ENCODE results near the gene GNB1.
A peak's percentile ranks its signal among the peaks of the same experiment; 100 is the strongest.

GNB1 gene

DNA sequence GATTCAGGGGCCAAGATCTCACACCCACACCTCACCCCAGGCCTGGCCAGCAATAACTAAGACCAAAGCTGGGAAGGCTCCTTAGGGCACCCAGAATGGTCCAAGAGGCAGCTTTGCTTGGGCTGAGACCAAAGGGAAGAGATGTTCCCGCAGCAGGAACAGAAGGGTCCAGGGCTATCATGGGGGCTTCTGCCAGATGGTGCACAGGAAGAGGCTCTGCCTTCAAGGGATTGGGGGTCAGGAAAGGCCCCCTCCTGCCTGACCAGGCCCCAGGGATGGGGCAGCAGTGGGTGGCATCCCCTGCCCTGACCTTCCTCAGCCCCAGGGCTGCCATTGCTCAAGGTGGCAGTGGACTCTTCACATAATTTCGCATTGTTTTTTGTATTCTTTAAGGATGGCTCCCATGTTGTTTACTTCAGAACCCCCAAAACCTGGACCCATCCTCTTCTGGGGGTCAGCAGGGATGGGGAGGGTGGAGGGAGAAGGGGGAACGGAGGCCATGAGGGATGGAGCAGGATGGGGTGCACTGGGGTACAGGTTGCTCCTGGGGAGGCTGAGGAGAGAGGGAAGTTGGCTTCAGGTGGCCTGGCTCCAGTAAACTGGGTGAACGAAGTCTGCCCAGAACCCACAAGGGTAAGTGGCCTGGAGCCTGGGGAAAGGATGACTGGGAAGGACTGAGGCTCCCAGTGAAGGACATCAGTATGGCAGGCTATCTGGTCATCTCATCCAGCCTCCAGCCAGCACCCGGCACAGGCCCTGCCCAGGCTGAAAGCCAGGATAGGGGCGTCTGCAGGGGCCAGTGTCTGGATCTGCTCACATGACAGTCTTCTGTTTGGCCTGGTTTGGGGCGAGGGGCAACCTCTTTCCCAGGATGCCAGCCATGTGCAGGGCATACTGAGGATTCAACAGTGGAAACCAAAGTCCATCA, 110.0 kb downstream of the GNB1 start:
- DNase-seq: no peak

GRCh38 chr1:1779691-1780597, 110.9 kb downstream of the GNB1 start:
- peak in 3 of 5 experiments; percentile 31 to 89 (median 67) for DNase-seq

- DNase-seq: no peak
Measured at GRCh38 chr1:1779320-1779675, 111.6 kb downstream of the GNB1 start.

DNA sequence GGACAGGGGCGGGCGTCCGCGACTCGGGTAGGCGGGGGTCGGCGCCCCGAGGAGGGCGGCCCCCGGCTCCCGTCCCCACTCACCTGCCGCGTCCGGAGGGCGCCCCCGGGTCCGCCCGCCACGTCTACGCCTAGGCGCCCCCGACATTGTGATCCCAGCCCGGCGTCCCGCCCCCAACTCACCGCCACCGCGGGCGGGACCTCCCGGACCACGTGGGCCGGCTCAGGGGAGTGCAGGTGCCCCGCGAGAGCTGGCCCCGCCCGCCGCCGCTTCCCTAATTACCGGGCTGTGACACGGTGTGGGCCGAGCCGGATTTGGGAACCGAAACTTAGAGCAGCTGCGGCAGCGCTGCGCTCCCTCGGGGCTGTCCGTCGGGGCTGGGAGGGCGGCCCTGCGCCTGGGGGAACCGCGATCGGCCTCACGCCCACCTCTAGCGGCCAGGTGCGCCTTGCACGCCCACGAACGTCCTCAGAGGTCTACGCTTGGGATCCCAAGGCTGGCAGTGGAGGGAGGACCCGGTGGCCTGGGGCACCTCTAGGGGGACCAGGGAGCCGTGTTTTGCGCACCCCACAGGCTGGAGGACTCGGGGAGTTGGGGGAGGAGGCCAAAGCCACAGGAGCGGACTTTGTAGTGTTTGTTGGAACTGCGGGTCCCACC, 112.1 kb downstream of the GNB1 start:
- DNase-seq: peak; percentile 60 to 80 (median 73)

- DNase-seq: peak; percentile 61 to 73 (median 64)
Measured at GRCh38 chr1:1777950-1778662, 112.8 kb downstream of the GNB1 start, which contains the start of gene NADK. Gene NADK, minus strand, starts transcription at chr1:1778470. Its CDS starts 13,064 bp downstream, at chr1:1765406.

GRCh38 chr1:1777583-1777899, 113.3 kb downstream of the GNB1 start:
- no peak for DNase-seq

- DNase-seq: no peak
Measured at GRCh38 chr1:1776672-1777582, 114.0 kb downstream of the GNB1 start.

DNA sequence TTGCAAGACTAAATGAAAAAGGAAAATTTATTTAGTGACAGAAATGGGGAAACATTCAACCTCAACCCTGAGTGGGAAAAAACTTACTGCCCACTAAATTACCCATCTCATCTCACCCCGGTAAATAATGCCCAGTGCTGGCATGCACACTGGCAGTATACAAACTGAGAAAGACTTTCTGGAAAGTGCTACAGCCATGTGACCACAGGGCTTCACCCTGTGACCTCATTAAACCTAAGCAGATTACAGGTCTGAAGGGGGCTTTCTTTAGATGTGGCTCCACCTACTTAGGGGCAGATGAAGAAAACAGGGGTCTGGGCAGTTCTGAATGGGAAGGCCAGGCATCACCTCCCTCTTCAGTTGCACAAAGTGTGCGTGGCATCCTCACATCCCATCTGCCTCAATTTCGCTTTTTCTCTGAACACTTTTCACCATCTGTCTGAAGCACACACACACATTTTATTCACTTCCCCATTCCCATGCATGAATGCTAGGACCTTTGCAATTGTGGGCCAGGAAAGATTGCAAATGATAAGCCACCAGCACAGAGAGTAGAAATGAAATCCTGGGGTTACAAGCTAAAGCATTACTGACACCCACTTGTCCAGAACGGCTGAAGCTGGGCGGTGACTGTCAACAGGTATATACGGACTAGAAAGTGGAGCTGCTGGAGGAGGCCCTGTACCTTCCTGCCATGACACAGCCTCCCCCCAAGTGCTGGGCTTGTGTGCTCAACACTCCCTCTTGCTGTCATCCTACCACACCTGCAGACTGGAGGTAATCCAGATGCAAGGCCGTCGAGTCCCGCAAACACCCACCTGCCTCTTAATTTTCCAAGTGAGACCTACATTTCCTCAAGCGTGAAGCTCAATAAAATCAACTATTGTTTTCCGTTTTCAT, 115.3 kb downstream of the GNB1 start:
- no peak for DNase-seq

DNA sequence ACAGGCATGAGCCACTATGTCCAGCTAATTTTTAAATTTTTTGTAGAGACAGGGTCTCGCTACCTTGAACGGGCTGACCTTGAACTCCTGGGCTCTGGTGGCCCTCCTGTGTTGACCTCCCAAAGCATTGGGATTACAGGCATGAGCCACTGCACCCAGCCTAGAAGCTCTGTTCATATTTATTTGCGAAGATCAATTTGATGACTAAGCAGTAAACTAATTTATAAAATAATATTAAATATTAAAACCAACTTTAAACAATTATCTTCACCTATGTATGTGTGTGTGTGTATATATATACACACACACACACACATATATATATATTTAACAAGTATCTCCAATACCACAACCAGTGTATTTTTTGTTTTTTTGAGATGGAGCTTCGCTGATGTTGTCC, 117.0 kb downstream of the GNB1 start:
- no peak for DNase-seq

- no peak for DNase-seq
Measured at GRCh38 chr1:1771096-1771495, 119.8 kb downstream of the GNB1 start.

- DNase-seq: no peak
Measured at GRCh38 chr1:1770102-1770501, 120.8 kb downstream of the GNB1 start.

DNA sequence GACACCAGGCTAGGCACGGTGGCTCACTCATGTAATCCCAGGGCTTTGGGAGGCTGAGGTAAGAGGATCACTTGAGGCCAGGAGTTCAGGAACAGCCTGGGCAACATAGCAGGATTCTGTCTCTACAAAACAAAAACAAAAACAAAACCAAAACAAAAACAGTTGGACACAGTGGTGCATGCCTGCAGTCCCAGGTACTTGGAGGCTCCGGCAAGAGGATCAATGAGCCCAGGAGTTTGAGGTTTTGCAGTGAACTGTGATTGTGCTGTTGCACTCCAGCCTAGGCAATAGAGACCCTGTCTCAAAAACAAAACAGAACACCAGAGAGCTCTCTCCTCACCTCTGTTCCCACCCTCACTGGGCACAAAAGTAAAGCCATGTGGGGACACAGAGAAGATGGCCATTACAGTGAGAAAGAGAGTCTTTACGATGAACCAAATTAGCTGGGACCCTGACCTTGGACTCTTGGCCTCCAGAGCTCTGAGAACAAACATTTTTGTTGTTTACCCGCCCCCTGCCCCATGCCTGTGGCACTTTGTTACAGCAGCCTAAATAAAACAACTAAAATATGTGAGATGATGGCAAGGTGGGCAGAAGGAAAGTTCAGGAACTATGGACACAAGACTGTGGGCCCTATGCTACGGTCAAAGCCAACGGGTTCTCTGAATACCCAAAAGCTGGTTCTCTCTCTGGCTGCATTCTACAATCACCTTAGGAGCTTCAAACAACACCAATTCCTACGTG, 122.5 kb downstream of the GNB1 start:
- DNase-seq: no peak

GRCh38 chr1:1764876-1765470, 125.9 kb downstream of the GNB1 start:
- DNase-seq: no peak

DNA sequence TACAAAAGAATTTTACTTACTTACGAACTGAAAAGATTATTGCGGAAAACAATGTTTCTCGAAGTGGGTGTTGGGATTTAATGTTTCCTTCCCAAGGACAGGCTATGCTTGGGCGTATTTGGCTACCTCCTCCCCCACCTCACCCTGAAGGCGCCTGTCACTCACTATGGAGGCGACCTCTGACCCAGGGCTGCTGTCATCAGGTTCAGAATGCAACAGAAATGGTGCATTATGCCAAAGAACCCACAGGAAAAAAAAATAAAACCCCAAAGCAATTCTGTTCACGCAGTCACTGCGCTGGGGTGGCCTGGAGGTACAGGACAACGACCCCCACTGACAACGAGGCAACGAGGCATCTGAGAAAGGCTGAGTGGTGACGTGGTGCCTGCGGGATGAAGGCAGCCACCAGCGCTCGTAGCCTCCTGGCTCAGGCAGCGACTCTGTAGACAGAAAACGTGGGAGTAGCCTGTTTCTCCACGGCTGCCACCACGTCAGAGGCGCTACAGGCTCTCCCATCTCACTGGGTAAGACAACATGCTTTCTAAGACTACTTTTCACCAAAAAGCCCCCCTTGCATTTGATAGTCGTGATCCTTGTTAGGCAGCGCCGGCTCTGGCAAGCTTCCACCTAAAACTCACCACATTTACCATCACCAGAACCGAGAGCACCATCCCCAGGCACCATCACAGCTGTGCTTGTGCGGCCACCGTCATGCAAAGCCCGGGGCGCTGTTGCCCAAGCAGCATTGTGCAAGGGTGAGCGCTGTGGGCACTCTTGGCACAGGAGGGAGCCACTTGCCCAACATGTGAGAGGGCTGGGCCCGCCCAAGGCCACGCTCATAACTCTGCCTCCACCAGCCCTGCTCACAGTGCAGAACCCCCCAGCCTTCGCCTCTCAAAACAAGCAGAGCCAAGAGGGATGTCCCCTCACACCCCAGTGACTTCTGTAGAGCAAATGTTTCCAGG, 126.9 kb downstream of the GNB1 start:
- DNase-seq: no peak

- DNase-seq: no peak
Measured at GRCh38 chr1:1761504-1762376, 129.1 kb downstream of the GNB1 start.

DNA sequence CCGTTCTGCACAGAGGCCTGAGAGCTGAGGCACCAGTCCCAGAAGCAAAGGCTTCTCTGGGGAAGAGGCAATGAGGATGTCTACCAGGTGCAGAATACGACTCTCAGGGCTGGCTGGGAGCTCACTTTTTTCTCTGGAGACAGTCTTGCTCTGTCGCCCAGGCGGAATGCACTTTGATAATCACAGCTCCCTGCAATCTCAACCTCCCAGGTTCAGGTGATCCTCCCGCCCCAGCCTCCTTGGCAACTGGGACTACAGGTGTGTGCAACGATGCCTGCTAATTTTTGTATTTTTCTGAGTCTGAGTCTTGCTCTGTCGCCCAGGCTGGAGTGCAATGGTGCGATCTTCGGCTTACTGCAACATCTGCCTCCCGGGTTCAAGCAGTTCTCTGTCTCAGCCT, 130.2 kb downstream of the GNB1 start:
- no peak for DNase-seq

- DNase-seq: no peak
Measured at GRCh38 chr1:1760345-1760650, 130.6 kb downstream of the GNB1 start.
